Activated naive CD8-positive, alpha-beta T cell treated with anti-CD3 and anti-CD28 coated beads, Interleukin-2, amount 10 ng/mL, durations not matched to agents 7 days and 5 days (primary cell): ENCODE results near the gene ZRANB1. TPM values are rescaled to one million over a fixed set of nuclear protein-coding genes. Genes with fewer than 3 reads are reported as not detected.
A peak's percentile ranks its signal among the peaks of the same experiment; 100 is the strongest.

Experiments used
- ATAC-seq: fragments of 150-1000 bp; cut with Tn5 transposase; one replicate; pipeline ENCODE4 v1.10.0; 2021; ENCODE audit warnings: low read depth, moderate library complexity
- POLR2A ChIA-PET: fragments of 350-600 bp; sonication (Branson Sonifier 250); formaldehyde crosslinking; loops from one replicate; lab custom pipeline; 2021; ENCODE audit warnings: antibody characterized with exemption; lab: Charles Lee
- DNase-seq: peaks from one replicate; pipeline ENCODE4 v3.0.0; 2021
- H3K27ac Mint-ChIP-seq: one replicate; pipeline ENCODE4 v1.8.0; 2022; ENCODE audit warnings: mild to moderate bottlenecking, mixed read lengths
- H3K27me3 Mint-ChIP-seq: one replicate; pipeline ENCODE4 v1.8.0; 2022; ENCODE audit warnings: mild to moderate bottlenecking, moderate library complexity, mixed read lengths
- H3K36me3 Mint-ChIP-seq: one replicate; pipeline ENCODE4 v1.8.0; 2021; ENCODE audit warnings: mild to moderate bottlenecking, mixed read lengths
- H3K4me1 Mint-ChIP-seq: one replicate; pipeline ENCODE4 v1.8.0; 2021; ENCODE audit warnings: mixed read lengths
- H3K4me3 Mint-ChIP-seq: one replicate; pipeline ENCODE4 v1.8.0; 2022; ENCODE audit warnings: mild to moderate bottlenecking, moderate library complexity, mixed read lengths
- H3K9me3 Mint-ChIP-seq: one replicate; pipeline ENCODE4 v1.8.0; 2021; ENCODE audit warnings: mixed read lengths
- total RNA-seq, 2 experiments: library from RNA; stranded (reverse); gene quantifications; one replicate each; pipeline ENCODE4 v1.2.3, GENCODE V29; 2021

The ZRANB1 gene
- total RNA-seq, 2 experiments from 2014 or later, result 15.3 to 15.8 TPM

- Mint-ChIP-seq H3K27ac (no peak overlapping the region), H3K4me1 (peaks cover 12% of the 10 kb centered on the region), H3K9me3 (no peaks in the 10 kb centered on the region), H3K27me3 (peaks cover 40% of the 10 kb centered on the region), H3K4me3 (no peak overlapping the region), H3K36me3 (no peaks in the 10 kb centered on the region)
- DNase-seq (no peak), ATAC-seq (no peak)
- POLR2A ChIA-PET, result no interaction called here
These were observed 70.2 kb downstream of the ZRANB1 start for GRCh38 chr10:125011926-125012705.

- Mint-ChIP-seq H3K36me3 (no peaks in the 10 kb centered on the region), H3K27ac (no peak overlapping the region), H3K27me3 (peaks cover 45% of the 10 kb centered on the region), H3K4me3 (no peak overlapping the region), H3K9me3 (no peaks in the 10 kb centered on the region), H3K4me1 (peaks cover 12% of the 10 kb centered on the region)
- POLR2A ChIA-PET, result no interaction called here
- ATAC-seq (no peak), DNase-seq (no peak)
These were observed 71.1 kb downstream of the ZRANB1 start for GRCh38 chr10:125012851-125013528.

GRCh38 chr10:125013529-125013872 is 71.6 kb downstream of the ZRANB1 start:
- ATAC-seq (no peak), DNase-seq (no peak)
- Mint-ChIP-seq H3K4me1 (peaks cover 12% of the 10 kb centered on the region), H3K9me3 (no peaks in the 10 kb centered on the region), H3K36me3 (no peaks in the 10 kb centered on the region), H3K4me3 (no peak overlapping the region), H3K27me3 (peaks cover 49% of the 10 kb centered on the region), H3K27ac (no peak overlapping the region)
- POLR2A ChIA-PET, result no interaction called here

- Mint-ChIP-seq H3K27me3 (peaks cover 52% of the 10 kb centered on the region), H3K36me3 (no peaks in the 10 kb centered on the region), H3K4me1 (peaks cover 12% of the 10 kb centered on the region), H3K9me3 (no peaks in the 10 kb centered on the region), H3K27ac (no peak overlapping the region), H3K4me3 (no peak overlapping the region)
- POLR2A ChIA-PET, result interaction anchor here (0.7 kb wide), 1 partner anchor 97 kb away, joined by 3 read pairs; no protein-coding TSS in a partner anchor
- ATAC-seq (no peak), DNase-seq (no peak)
These were observed 72.3 kb downstream of the ZRANB1 start for GRCh38 chr10:125014086-125014830.

- Mint-ChIP-seq H3K9me3 (peaks cover 3% of the 10 kb centered on the region), H3K36me3 (no peaks in the 10 kb centered on the region), H3K4me1 (peaks cover 12% of the 10 kb centered on the region), H3K27ac (no peak overlapping the region), H3K27me3 (peaks cover 56% of the 10 kb centered on the region), H3K4me3 (no peak overlapping the region)
- ATAC-seq (no peak), DNase-seq (no peak)
- POLR2A ChIA-PET, result interaction anchor here (0.7 kb wide), 1 partner anchor 98 kb away, joined by 3 read pairs; no protein-coding TSS in a partner anchor
These were observed 73.0 kb downstream of the ZRANB1 start for GRCh38 chr10:125014836-125015355.

GRCh38 chr10:125015356-125015944 is 73.5 kb downstream of the ZRANB1 start:
- POLR2A ChIA-PET, result no interaction called here
- H3K9me3 Mint-ChIP-seq, result peaks cover 3% of the 10 kb centered on the region

GRCh38 chr10:125016123-125016522 is 74.2 kb downstream of the ZRANB1 start:
- ATAC-seq, result no peak
- no peaks in the 10 kb centered on the region for H3K36me3 Mint-ChIP-seq
- DNase-seq, result no peak
- H3K4me1 Mint-ChIP-seq, result peaks cover 12% of the 10 kb centered on the region
- POLR2A ChIA-PET, result no interaction called here
- H3K4me3 Mint-ChIP-seq, result no peak overlapping the region
- no peak overlapping the region for H3K27ac Mint-ChIP-seq
- peaks cover 50% of the 10 kb centered on the region for H3K27me3 Mint-ChIP-seq
- peaks cover 3% of the 10 kb centered on the region for H3K9me3 Mint-ChIP-seq

More at GRCh38 chr10:125015356-125015944, 73.5 kb downstream of the ZRANB1 start:
- H3K4me3 Mint-ChIP-seq, result no peak overlapping the region
- peak; percentile 71 for ATAC-seq
- DNase-seq, result peak; percentile 42
- peaks cover 52% of the 10 kb centered on the region for H3K27me3 Mint-ChIP-seq
- H3K36me3 Mint-ChIP-seq, result no peaks in the 10 kb centered on the region
- H3K4me1 Mint-ChIP-seq, result peaks cover 12% of the 10 kb centered on the region
- no peak overlapping the region for H3K27ac Mint-ChIP-seq

- H3K27ac Mint-ChIP-seq, result no peak overlapping the region
- POLR2A ChIA-PET, result no interaction called here
- H3K36me3 Mint-ChIP-seq, result no peaks in the 10 kb centered on the region
- H3K9me3 Mint-ChIP-seq, result peaks cover 3% of the 10 kb centered on the region
- peaks cover 47% of the 10 kb centered on the region for H3K27me3 Mint-ChIP-seq
- ATAC-seq (no peak), DNase-seq (no peak)
- H3K4me3 Mint-ChIP-seq, result no peak overlapping the region
- peaks cover 12% of the 10 kb centered on the region for H3K4me1 Mint-ChIP-seq
These were observed 74.8 kb downstream of the ZRANB1 start for GRCh38 chr10:125016611-125017202.

GRCh38 chr10:125017547-125018298 is 75.8 kb downstream of the ZRANB1 start:
- DNase-seq (no peak), ATAC-seq (no peak)
- Mint-ChIP-seq H3K9me3 (peaks cover 3% of the 10 kb centered on the region), H3K4me3 (no peak overlapping the region), H3K36me3 (no peaks in the 10 kb centered on the region), H3K4me1 (peaks cover 12% of the 10 kb centered on the region), H3K27ac (no peak overlapping the region), H3K27me3 (peaks cover 46% of the 10 kb centered on the region)
- POLR2A ChIA-PET, result interaction anchor here (0.6 kb wide), 1 partner anchor 101 kb away, joined by 3 read pairs; no protein-coding TSS in a partner anchor

GRCh38 chr10:125018576-125019143 is 76.7 kb downstream of the ZRANB1 start:
- Mint-ChIP-seq H3K27ac (no peak overlapping the region), H3K36me3 (no peaks in the 10 kb centered on the region), H3K4me1 (peaks cover 12% of the 10 kb centered on the region), H3K27me3 (peaks cover 38% of the 10 kb centered on the region), H3K4me3 (no peak overlapping the region), H3K9me3 (peaks cover 3% of the 10 kb centered on the region)
- POLR2A ChIA-PET, result no interaction called here
- no peak for DNase-seq
- ATAC-seq, result no peak

- no peak overlapping the region for H3K4me3 Mint-ChIP-seq
- DNase-seq (no peak), ATAC-seq (no peak)
- H3K9me3 Mint-ChIP-seq, result peaks cover 3% of the 10 kb centered on the region
- POLR2A ChIA-PET, result no interaction called here
- H3K27me3 Mint-ChIP-seq, result peaks cover 23% of the 10 kb centered on the region
- H3K36me3 Mint-ChIP-seq, result no peaks in the 10 kb centered on the region
- no peak overlapping the region for H3K27ac Mint-ChIP-seq
- H3K4me1 Mint-ChIP-seq, result peaks cover 2% of the 10 kb centered on the region
These were observed 78.5 kb downstream of the ZRANB1 start for GRCh38 chr10:125020386-125020785.

GRCh38 chr10:125020871-125021270 is 78.9 kb downstream of the ZRANB1 start:
- ATAC-seq (no peak), DNase-seq (no peak)
- peaks cover 19% of the 10 kb centered on the region for H3K27me3 Mint-ChIP-seq
- POLR2A ChIA-PET, result no interaction called here
- H3K36me3 Mint-ChIP-seq, result no peaks in the 10 kb centered on the region
- no peaks in the 10 kb centered on the region for H3K4me1 Mint-ChIP-seq
- H3K4me3 Mint-ChIP-seq, result no peak overlapping the region
- peaks cover 3% of the 10 kb centered on the region for H3K9me3 Mint-ChIP-seq
- no peak overlapping the region for H3K27ac Mint-ChIP-seq
